Measurements from ENCODE around the gene KRTCAP3. TPM values are rescaled to one million over a fixed set of nuclear protein-coding genes. Genes with fewer than 3 reads are reported as not detected.

The KRTCAP3 gene
- total and polyA plus RNA-seq, 9 of the 15 experiments (the other 6 are each of a cell fraction or from before 2014, with no cell fraction given): 0.24 to 1.4 (median 0.73) TPM

- no TSS peak for BruUV-seq (replicated peaks)
- H3K4me3 ChIP-seq: no peak overlapping the region
- peaks cover 17 to 22% of the 10 kb centered on the region in 2 experiments; a peak in 4 of 5 replicates for H3K4me1 ChIP-seq (replicated peaks in 1 of 2; ENCODE audit: control insufficient read depth in 2 of 2, insufficient read depth in 2 of 2, low read length in 2 of 2)
- ATAC-seq: no peak
- FAIRE-seq: no peak
- no peaks in the 10 kb centered on the region for H3K36me3 ChIP-seq (ENCODE audit: control insufficient read depth, insufficient read depth, low read length)
- intact Hi-C loops (cut with micrococcal nuclease) (no loop called here), in situ Hi-C loops (cut with MboI) (no loop called here)
- CTCF ChIA-PET (ENCODE audit: low intra/inter-chr PET ratio): no interaction called here
- no peak overlapping the region for H3K4me2 ChIP-seq (ENCODE audit: insufficient read depth, low read length)
- H3K9ac ChIP-seq (ENCODE audit: insufficient read depth in 1 of 2, low read depth in 2 of 2, low read length in 2 of 2): no peak overlapping the region
- no peaks in the 10 kb centered on the region for H3K9me3 ChIP-seq (replicated peaks; ENCODE audit: control insufficient read depth, insufficient read depth, low read depth, low read length)
- no peaks in the 10 kb centered on the region; a peak in 1 of 5 replicates for H3K27me3 ChIP-seq (ENCODE audit: control insufficient read depth in 2 of 2, insufficient read depth in 2 of 2, low read length in 2 of 2)
- H4K20me1 ChIP-seq (replicated peaks; ENCODE audit: control insufficient read depth, insufficient read depth, low read length): no peaks in the 10 kb centered on the region
- TF ChIP-seq SMAD1 (IDR thresholded peaks at IDR 0.05; ENCODE audit: low read depth, low read length, partially characterized antibody) (no peak), EGR1 (conservative IDR thresholded peaks at IDR 0.05) (no peak), JUN (IDR thresholded peaks at IDR 0.05; ENCODE audit: borderline replicate concordance, low read depth, low read length) (no peak), JUN (CRISPR knock-in tag; IDR thresholded peaks at IDR 0.05; ENCODE audit: borderline replicate concordance) (no peak), RAD51 (IDR thresholded peaks at IDR 0.05; ENCODE audit: borderline replicate concordance, low read depth) (no peak)
- TF ChIP-seq, protein P1, sequence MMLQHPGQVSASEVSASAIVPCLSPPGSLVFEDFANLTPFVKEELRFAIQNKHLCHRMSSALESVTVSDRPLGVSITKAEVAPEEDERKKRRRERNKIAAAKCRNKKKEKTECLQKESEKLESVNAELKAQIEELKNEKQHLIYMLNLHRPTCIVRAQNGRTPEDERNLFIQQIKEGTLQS (IDR thresholded peaks at IDR 0.05): peak; percentile 70
- TF ChIP-seq, protein P1 (CRISPR knock-in tag; conservative IDR thresholded peaks at IDR 0.05): no peak
- POLR2A ChIA-PET: interaction anchor here (0.6 to 0.9 kb wide), 2 partner anchors 14 to 421 kb away, joined by 3 to 4 read pairs; partner anchors contain the start of gene OST4
- H3K27ac ChIP-seq (ENCODE audit: extremely low read depth, low read depth, low read length): no peak overlapping the region
- H3K9me1 ChIP-seq (ENCODE audit: control insufficient read depth, insufficient read depth, low read length): no peaks in the 10 kb centered on the region
- WGBS (ENCODE audit: insufficient coverage, low coverage, missing lambda C conversion rate): 44% methylated on average over 3 of the region's 4 CpGs
- DNase-seq (ENCODE audit: extremely low read depth in 1 of 4, low spot score in 3 of 4): no peak
- no peak overlapping the region for H2AFZ ChIP-seq (ENCODE audit: low read depth, low read length)
- H3K79me2 ChIP-seq (ENCODE audit: control insufficient read depth, insufficient read depth, low read length): peaks cover 6% of the 10 kb centered on the region; the same call in 2 of the 3 replicates
Observed at GRCh38 chr2:27492557-27492956, 50.4 kb downstream of the KRTCAP3 start.
